NOMO-1 (cell line): ENCODE results near the gene PSMA6.
A peak's percentile ranks its signal among the peaks of the same experiment; 100 is the strongest.
"Not testable (repeated sequence)": the region's sequence is repeated elsewhere in the genome, so short reads cannot be mapped to it uniquely, and the experiment has no call there.

Experiments used
- DNase-seq, 2 experiments: peaks; one replicate each; lab custom pipeline; 2025; ENCODE audit not compliant: unreplicated experiment in 2 of 2; lab: John Stamatoyannopoulos, UW

The PSMA6 gene

GRCh38 chr14:35284506-35284905 lies 7.7 kb upstream of the PSMA6 start:
- no peak for DNase-seq

DNA sequence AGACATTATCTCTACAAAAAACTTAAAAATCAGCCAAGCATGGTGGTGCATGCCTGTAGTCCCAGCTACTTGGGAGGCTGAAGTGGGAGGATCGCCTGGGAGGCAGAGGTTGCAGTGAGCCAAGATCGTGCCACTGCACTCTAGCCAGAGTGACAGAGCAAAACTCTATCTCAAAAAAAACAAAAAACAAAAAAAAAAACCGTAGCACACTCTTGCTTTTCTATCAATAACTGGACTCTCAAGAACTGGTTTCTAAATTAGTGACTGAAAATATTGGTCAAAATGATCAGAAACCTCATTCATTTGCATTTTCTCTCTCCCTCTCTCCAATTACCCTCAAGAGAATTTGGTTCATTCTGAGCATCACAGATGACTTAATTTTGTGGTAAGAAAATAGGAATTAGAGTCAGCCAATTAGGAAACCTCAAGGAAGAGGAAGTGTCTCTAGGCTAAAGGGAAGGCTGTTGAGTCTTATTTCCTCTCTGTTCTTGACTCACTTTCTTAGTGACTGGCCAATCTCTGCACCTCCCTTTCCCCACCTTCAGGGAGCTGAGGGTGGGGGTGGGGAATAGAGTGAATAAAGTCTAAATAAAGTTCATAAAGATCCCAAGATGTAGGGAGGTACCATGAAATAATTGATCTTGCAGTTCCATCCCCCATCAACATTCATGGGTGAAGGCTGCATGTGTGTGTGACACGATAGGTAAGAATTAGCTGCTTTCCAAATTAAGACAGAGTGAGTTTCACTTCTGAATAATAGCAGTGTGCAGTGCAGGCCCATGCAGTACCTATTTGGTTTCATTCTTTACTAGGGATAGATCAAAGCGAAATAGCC lies 6.8 kb upstream of the PSMA6 start:
- peak; percentile 77 to 96 for DNase-seq

DNA sequence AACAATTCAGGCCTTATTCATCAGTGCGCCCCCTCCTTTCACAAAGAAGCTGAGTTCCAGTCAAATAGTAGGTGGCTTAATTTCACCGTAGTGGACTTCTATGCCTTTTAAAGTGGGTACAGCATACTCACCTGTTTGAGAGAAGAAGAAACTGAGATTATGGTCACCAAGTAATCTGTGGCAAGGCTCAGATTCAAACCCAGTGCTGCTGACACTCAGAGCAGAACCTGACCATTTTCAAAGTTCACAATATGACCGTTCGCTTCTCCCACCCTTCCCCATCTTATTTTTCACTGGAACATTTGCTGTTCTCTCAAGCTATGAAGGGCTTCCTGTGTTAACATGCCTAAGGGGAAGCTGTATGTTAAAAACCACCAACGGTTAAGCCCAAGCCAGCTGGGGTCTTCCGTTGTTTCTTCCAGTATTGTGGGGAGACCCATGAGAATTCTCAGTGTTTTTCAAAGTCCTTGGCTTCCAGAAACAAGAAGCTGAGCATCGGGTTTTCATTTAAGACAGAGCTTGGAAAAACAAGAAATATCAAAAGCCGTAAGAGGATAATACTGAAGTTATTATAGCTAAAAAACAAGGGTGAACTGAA lies 6.1 kb upstream of the PSMA6 start:
- peak; percentile 30 to 38 for DNase-seq

- DNase-seq: peak; percentile 83 to 86
Observed at GRCh38 chr14:35286707-35287106, 5.5 kb upstream of the PSMA6 start.

- DNase-seq: no peak
Observed at GRCh38 chr14:35287431-35288013, 4.7 kb upstream of the PSMA6 start.

- no peak for DNase-seq
Observed at GRCh38 chr14:35289623-35290022, 2.6 kb upstream of the PSMA6 start.

- no peak for DNase-seq
Observed at GRCh38 chr14:35292770-35293561, 784 bp downstream of the PSMA6 start.

- no peak for DNase-seq
Observed at GRCh38 chr14:35295845-35296161, 3.6 kb downstream of the PSMA6 start.

GRCh38 chr14:35296545-35296944 lies 4.4 kb downstream of the PSMA6 start:
- no peak for DNase-seq

DNA sequence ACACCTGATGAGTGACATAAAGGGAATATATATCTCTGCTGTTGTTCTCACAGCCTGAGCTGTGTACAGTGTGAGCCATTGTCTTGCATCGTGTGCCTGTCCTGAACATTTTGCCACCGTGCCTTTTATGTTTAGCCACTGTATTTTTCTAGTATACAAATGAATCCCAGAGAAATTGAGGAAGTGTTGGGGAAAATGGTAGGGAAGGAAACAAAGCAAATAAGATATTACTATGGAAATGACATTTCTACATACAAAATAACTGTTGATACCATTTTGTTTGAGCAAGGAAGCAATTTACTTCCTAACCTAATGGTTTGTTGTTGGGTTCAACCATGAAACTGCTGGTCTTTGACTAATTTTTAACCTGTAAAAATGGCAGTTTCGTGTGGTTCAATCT lies 5.5 kb downstream of the PSMA6 start:
- no peak for DNase-seq

GRCh38 chr14:35298351-35298750 lies 6.2 kb downstream of the PSMA6 start:
- no peak for DNase-seq

GRCh38 chr14:35299708-35300107 lies 7.5 kb downstream of the PSMA6 start:
- no peak for DNase-seq

DNA sequence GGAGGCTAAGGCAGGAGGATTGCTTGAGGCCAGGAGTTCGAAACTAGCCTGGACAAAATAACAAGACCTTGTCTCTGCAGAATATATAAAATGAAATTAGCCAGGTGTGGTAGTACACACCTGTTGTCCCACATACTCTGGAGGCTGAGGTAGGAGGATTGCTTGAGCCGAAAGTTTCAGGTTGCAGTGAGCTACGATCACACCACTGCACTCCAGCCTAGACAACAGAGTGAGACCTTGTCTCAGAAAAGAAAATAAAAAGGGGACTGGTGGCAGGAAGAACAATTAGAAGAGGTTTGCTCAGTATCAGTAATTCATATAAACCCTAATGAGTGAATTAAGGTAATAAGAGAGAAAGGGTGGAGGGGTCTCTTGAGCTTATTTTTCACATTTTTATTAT lies 8.0 kb downstream of the PSMA6 start:
- DNase-seq: no peak

GRCh38 chr14:35301334-35301733 lies 9.2 kb downstream of the PSMA6 start:
- DNase-seq: not testable (repeated sequence)

- no peak for DNase-seq
Observed at GRCh38 chr14:35301735-35302528, 9.8 kb downstream of the PSMA6 start.

DNA sequence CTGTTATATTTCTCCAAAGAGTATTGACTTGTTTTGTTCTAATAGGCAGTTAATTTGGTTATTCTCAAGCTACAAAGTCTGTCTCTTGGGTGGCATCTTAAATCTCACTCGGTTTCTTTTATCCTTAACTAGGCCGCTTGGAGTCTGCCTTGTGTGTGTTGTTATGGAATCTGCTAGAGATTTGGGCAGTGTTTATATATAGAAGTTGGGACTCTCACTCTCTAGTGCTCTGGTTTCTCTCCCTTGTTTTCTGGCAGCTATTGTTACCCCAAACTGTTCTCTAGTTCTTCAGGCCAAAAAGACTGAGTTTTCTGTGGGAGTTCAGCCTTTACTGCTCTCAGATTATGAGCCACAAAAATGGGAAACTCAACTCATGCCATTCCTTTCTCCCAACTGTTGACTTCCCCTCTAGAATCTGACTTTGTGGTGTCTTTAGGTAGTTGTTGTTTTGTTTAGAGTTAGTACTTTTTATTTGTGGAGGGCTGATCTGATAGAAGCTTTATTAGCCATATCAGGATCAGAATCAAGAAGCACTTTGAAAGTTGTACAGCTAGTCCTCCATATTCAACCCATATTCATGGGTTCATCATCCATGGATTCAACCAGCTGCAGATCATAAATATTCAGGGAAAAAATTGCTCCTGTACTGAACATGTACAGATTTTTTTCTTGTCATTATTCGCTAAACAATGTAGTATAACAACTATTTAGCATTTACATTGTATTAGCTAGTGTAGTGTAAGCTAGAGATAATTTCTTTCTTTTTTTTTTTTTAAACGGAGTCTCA lies 11.2 kb downstream of the PSMA6 start:
- DNase-seq: no peak

DNA sequence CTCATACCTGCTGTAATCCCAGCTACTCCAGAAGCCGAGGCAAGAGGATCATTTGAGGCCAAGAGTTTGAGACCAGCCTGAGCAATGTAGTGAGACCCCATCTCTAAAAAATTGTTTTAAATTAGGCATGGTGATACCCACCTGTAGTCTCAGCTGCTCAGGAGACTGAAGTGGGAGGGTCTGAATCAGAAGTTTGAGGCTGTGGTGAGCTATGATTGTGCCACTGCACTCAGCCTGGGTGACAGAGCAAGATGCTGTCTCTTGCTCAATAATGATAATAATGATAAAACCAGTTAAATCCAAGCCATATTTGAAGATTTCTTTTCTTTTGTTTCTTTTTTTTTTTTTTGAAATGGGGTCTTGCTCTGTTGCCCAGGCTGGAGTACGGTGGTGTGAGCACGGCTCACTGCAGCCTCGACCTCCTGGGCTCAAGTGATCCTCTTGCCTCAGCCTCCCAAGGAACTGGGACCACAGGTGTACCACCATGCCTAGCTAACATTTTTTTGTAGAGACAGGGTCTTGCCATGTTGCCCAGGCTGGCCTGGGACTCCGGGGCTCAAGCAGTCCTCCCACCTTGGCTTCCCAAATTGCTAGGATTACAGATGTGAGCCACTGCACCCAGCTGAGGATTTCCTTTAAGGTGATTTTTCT lies 12.8 kb downstream of the PSMA6 start:
- no peak for DNase-seq

DNA sequence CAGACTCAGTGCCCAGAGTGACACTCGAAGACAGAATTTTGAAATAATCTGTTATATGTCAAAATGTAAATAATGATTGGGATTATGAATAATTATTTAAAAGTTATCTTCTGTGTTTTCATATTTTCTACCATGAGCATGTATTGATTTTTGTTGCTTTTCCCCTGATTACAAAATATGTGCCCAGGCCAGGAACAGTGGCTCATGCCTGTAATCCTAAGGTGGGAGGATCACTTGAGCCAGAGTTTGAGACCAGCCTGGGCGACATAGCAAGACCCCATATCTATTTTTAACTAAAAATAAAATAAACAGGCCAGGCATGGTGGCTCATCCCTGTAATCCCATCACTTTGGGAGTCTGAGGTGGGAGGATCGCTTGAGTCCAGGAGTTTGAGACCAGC lies 13.5 kb downstream of the PSMA6 start:
- no peak for DNase-seq

GRCh38 chr14:35306114-35306513 lies 13.9 kb downstream of the PSMA6 start:
- no peak for DNase-seq
